Measurements from ENCODE around the gene KCND2. TPM values are rescaled to one million over a fixed set of nuclear protein-coding genes. Genes with fewer than 3 reads are reported as not detected.

The KCND2 gene
- polyA plus RNA-seq, 2 of the 4 experiments (the other 2 are of a cell fraction): 0.01 TPM; not detected in 1

GRCh38 chr7:120792091-120792860 lies 519.3 kb downstream of the KCND2 start:
- H3K9me3 ChIP-seq: no peaks in the 10 kb centered on the region
- ChIA-PET CTCF (interaction anchor here (0.6 to 5.9 kb wide), 25 partner anchors 9 to 658 kb away, joined by 3 to 49 read pairs (median 4); partner anchors contain the start of gene TSPAN12), POLR2A (no interaction called here)
- no peak overlapping the region for H3K4me2 ChIP-seq
- H3K4me1 ChIP-seq: no peaks in the 10 kb centered on the region
- H3K4me3 ChIP-seq: no peak overlapping the region
- WGBS (ENCODE audit: missing lambda C conversion rate): 36% methylated on average over 11 of the region's 13 CpGs
- no peak overlapping the region for H3K27ac ChIP-seq
- FAIRE-seq: no peak
- peak; percentile 77 for TF ChIP-seq CTCF (IDR thresholded peaks at IDR 0.05)
- TF ChIP-seq ZSCAN20 (CRISPR knock-in tag; IDR thresholded peaks at IDR 0.05): no peak
- peak; percentile 51 to 58; a peak in 4 of 5 replicates for TF ChIP-seq RAD21 (conservative IDR thresholded peaks at IDR 0.05 in 1 of 2, IDR thresholded peaks at IDR 0.05 in 1 of 2)
- no peak for TF ChIP-seq RFX5 (IDR thresholded peaks at IDR 0.05)
- no peak for TF ChIP-seq BCL3 (IDR thresholded peaks at IDR 0.05)
- peak; percentile 81 for TF ChIP-seq SMC3 (IDR thresholded peaks at IDR 0.05)
- DNase-seq (ENCODE audit: low read depth in 1 of 2, low spot score in 1 of 2): peak; percentile 60 to 73
- peak; percentile 99 to 100 for ATAC-seq

- DNase-seq (ENCODE audit: low read depth in 1 of 2, low spot score in 1 of 2): no peak
- WGBS (ENCODE audit: missing lambda C conversion rate): 97% methylated on average over 2 of the region's 2 CpGs
- H3K4me3 ChIP-seq: no peak overlapping the region
- H3K9me3 ChIP-seq: no peaks in the 10 kb centered on the region
- ATAC-seq: no peak
- H3K27ac ChIP-seq: no peak overlapping the region
- H3K4me1 ChIP-seq: no peaks in the 10 kb centered on the region
- POLR2A ChIA-PET: no interaction called here
- H3K4me2 ChIP-seq: no peak overlapping the region
- FAIRE-seq: no peak
- TF ChIP-seq FOSL2 (IDR thresholded peaks at IDR 0.05) (no peak), FOSL2 (CRISPR knock-in tag; IDR thresholded peaks at IDR 0.05) (no peak), RCOR1 (IDR thresholded peaks at IDR 0.05; ENCODE audit: low read depth, low read length) (no peak), MAX (IDR thresholded peaks at IDR 0.05) (no peak), MAFK (IDR thresholded peaks at IDR 0.05; ENCODE audit: partially characterized antibody) (no peak)
- CTCF ChIA-PET: interaction anchor here (0.9 to 5.9 kb wide), 18 partner anchors 10 to 325 kb away, joined by 3 to 49 read pairs (median 5); partner anchors contain the start of gene TSPAN12
Measured at GRCh38 chr7:120792861-120793130, 519.8 kb downstream of the KCND2 start.

- DNase-seq (ENCODE audit: low read depth in 1 of 2, low spot score in 1 of 2) (no peak), ATAC-seq (no peak), FAIRE-seq (no peak)
- CTCF ChIA-PET: interaction anchor here (0.9 to 5.9 kb wide), 7 partner anchors 12 to 324 kb away, joined by 3 to 49 read pairs (median 5); no protein-coding TSS in a partner anchor
- Histone ChIP-seq H3K27ac (no peak overlapping the region), H3K9me3 (no peaks in the 10 kb centered on the region), H3K4me2 (no peak overlapping the region), H3K4me3 (no peak overlapping the region), H3K4me1 (no peaks in the 10 kb centered on the region)
- TF ChIP-seq E2F6 (IDR thresholded peaks at IDR 0.05; ENCODE audit: borderline replicate concordance, low read depth): no peak
- no peak for TF ChIP-seq FOSB (CRISPR knock-in tag; IDR thresholded peaks at IDR 0.05)
- TF ChIP-seq JUNB (IDR thresholded peaks at IDR 0.05): no peak
- TF ChIP-seq MAFK (IDR thresholded peaks at IDR 0.05; ENCODE audit: partially characterized antibody): peak; percentile 62
- WGBS (ENCODE audit: missing lambda C conversion rate): 53% methylated on average over 3 of the region's 3 CpGs
- POLR2A ChIA-PET: no interaction called here
Measured at GRCh38 chr7:120793213-120793936, 520.4 kb downstream of the KCND2 start.
